Upper lobe of left lung (tissue), 4 donors: ENCODE measurements around the gene ADAMTS17.

Experiments used
- EP300 ChIP-seq, 4 donors: sonication (generic); formaldehyde crosslinking; IDR thresholded peaks; one replicate each; pipeline ENCODE4 v1.5.1; 2017; ENCODE audit warnings: antibody characterized with exemption in 4 of 4, control low read depth in 2 of 4
- POLR2A ChIP-seq, 4 donors: fragments of 450-650 bp; IDR thresholded peaks; one replicate each; pipeline ENCODE4 v1.5.1; 2016 to 2017; ENCODE audit warnings: antibody characterized with exemption in 4 of 4, mild to moderate bottlenecking in 2 of 4
- TF ChIP-seq, protein P1 (sequence below), 6 experiments: fragments of 450-650 bp in 4 of 6; fragments of 200-600 bp in 2 of 6; sonication (generic) in 2 of 6; IDR thresholded peaks; one replicate each; pipeline ENCODE4 v1.5.1; 2016 to 2019; ENCODE audit warnings: antibody characterized with exemption in 6 of 6

DNA sequence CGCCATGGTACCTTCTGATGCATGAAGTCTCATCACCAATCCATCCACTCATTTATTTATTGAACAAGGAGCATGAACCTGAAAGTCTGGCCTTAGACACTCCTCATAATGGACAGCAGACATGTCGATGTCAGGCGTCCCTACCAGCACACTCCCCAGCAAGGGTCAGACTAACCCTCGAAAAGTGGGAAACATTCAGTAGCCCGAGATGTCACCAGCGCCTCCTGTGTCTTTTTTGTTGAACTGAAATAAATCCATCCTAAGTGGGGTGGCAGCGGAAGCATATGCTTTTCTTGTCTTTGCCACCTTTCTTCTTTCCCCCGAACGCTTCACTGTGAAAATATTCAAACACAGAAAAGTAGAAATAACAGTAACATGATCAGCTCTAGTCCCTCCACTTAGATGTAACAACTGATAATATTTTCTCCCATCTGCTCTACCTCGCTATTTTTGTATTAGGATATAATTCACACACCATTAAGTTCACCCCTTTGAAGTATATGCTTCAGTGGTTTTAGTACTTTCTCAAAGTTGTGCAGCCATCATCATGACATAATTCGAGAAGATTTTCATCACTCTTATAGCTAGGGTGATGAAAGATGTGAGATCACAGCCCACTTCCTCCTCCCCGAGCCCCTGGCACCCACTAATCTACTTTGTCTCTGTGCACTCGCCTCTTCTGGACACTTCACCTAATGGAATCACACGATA lies 121.6 kb downstream of the ADAMTS17 start:
- no peak for TF ChIP-seq POLR2A (IDR thresholded peaks at IDR 0.05)
- TF ChIP-seq, protein P1, sequence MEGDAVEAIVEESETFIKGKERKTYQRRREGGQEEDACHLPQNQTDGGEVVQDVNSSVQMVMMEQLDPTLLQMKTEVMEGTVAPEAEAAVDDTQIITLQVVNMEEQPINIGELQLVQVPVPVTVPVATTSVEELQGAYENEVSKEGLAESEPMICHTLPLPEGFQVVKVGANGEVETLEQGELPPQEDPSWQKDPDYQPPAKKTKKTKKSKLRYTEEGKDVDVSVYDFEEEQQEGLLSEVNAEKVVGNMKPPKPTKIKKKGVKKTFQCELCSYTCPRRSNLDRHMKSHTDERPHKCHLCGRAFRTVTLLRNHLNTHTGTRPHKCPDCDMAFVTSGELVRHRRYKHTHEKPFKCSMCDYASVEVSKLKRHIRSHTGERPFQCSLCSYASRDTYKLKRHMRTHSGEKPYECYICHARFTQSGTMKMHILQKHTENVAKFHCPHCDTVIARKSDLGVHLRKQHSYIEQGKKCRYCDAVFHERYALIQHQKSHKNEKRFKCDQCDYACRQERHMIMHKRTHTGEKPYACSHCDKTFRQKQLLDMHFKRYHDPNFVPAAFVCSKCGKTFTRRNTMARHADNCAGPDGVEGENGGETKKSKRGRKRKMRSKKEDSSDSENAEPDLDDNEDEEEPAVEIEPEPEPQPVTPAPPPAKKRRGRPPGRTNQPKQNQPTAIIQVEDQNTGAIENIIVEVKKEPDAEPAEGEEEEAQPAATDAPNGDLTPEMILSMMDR (IDR thresholded peaks at IDR 0.05): no peak
- no peak for TF ChIP-seq EP300 (IDR thresholded peaks at IDR 0.05)
